Effector memory CD4-positive, alpha-beta T cell (primary cell): ENCODE data around the gene VAC14.

Source experiments
- DNase-seq, 3 donors: peaks; one replicate each; pipeline ENCODE4 v3.0.0-alpha.2; 2020
- H3K27ac ChIP-seq: 2 replicates; pipeline ENCODE4 v1.7.0; 2013; ENCODE audit warnings: mild to moderate bottlenecking, low read length, moderate library complexity; ENCODE audit not compliant: insufficient read depth, poor library complexity, severe bottlenecking
- H3K27me3 ChIP-seq: replicated peaks from 2 replicates; pipeline ENCODE4 v1.7.0; 2013; ENCODE audit warnings: mild to moderate bottlenecking, low read length; ENCODE audit not compliant: insufficient read depth, control insufficient read depth, poor library complexity, severe bottlenecking
- H3K36me3 ChIP-seq: 2 replicates; pipeline ENCODE4 v1.7.0; 2013; ENCODE audit warnings: mild to moderate bottlenecking, low read length, moderate library complexity; ENCODE audit not compliant: control insufficient read depth, insufficient read depth
- H3K4me1 ChIP-seq: 2 replicates; pipeline ENCODE4 v1.7.0; 2013; ENCODE audit warnings: low read length, mild to moderate bottlenecking; ENCODE audit not compliant: control insufficient read depth, insufficient read depth, poor library complexity, severe bottlenecking
- H3K4me3 ChIP-seq: 2 replicates; pipeline ENCODE4 v1.7.0; 2013; ENCODE audit warnings: low read length, low read depth, mild to moderate bottlenecking; ENCODE audit not compliant: insufficient read depth, poor library complexity, severe bottlenecking
- H3K9me3 ChIP-seq: 2 replicates; pipeline ENCODE4 v1.7.0; 2013; ENCODE audit warnings: mild to moderate bottlenecking, low read length, moderate library complexity; ENCODE audit not compliant: control insufficient read depth

The VAC14 gene

DNA sequence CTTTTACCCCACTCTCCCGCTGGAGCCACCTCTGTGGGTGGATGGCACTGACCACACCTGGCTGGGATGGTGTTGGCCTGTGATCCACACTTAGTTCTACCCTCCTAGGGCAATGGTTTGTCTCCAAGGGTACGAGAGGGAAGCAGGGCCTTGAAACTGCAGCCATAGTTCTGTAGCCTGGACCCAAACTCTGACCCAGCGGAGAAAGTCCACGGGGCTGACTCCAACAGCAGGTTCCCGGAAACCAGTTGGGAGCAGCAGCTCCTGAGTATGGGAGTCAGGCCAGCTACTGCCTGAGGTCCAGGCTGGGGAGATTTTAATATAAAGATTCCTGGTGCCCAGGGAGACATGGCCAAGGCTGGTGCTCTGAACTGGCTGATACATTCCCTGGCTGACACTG, 91.5 kb downstream of the VAC14 start:
- no peaks in the 10 kb centered on the region for H3K4me1 ChIP-seq
- H3K27ac ChIP-seq = no peak overlapping the region
- no peak for DNase-seq
- H3K27me3 ChIP-seq = no peaks in the 10 kb centered on the region
- no peak overlapping the region for H3K4me3 ChIP-seq
- no peaks in the 10 kb centered on the region for H3K9me3 ChIP-seq
- H3K36me3 ChIP-seq = peaks cover 7% of the 10 kb centered on the region

DNA sequence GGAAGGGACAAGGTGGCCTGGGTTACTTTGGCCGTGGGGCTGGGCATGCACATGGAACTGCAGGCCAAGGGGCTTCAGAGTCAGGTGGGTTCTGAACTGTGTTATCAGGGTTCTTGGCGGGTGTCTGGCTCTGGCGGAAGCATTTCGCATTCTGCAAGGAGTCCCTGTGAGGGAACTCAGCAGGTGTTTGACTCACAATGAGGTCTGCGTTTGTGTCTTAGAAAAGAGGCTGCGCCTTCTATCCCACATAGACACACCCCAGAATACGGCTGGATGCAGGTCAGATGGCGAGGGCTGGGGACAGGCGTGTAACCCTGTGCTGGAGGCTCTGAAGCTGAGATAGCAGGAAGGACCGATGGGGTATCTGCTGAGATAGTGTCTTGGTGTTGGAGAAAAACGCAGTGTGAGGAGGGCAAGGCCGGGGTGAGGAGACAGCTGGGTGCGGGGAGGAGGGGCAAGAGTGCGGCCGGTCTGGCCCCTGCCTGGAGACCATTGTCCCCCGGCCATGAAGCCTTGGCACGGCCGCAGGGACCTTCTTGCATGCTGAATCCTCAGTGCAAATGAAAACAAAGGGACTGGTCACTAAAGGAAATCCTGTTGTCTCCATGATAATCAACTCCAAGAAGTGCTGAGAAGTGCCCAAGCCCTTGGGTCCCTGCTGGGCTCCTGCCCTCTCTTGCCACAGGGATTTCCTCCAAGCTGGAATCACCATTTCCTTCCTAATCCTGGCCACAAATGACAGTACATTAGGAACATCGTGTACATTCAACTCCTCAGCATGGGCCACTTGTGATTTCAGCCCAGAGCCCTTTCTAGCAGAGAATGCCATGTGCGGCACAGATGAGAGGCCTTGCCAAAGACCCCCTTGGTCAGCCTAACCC, 92.4 kb downstream of the VAC14 start:
- Histone ChIP-seq H3K27ac (no peak overlapping the region), H3K36me3 (peaks cover 7% of the 10 kb centered on the region), H3K9me3 (no peaks in the 10 kb centered on the region), H3K27me3 (no peaks in the 10 kb centered on the region), H3K4me1 (no peaks in the 10 kb centered on the region), H3K4me3 (no peak overlapping the region)
- DNase-seq = no peak

DNA sequence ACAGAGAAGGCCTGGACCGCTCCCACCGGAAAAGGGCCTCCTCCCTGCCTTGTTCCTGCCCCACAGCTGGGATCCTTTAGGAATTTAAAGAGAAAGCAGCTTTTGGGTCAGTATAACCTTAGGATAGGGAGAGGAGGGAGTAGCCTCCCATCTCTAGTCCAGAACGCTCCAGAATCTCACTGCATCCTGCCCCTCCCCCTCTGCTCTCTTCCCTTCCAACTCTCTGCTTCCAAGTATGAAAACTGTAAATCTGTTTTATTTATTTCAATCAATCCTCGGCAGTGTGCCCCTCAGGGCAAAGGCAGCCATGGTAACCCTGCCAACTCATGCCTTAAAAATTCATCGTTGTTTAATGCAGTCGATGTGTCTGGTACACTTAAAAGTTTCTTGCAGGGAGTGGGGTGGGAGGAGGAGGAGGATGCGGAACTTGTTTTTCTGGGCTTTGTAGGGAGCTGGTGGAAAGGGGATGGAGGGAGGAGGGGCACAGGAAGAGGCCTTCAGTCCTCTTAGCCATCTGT, 94.0 kb downstream of the VAC14 start:
- H3K4me3 ChIP-seq = no peak overlapping the region
- H3K4me1 ChIP-seq = no peaks in the 10 kb centered on the region
- DNase-seq = no peak
- H3K9me3 ChIP-seq = no peaks in the 10 kb centered on the region
- peaks cover 7% of the 10 kb centered on the region for H3K36me3 ChIP-seq
- H3K27ac ChIP-seq = no peak overlapping the region
- no peaks in the 10 kb centered on the region for H3K27me3 ChIP-seq

DNA sequence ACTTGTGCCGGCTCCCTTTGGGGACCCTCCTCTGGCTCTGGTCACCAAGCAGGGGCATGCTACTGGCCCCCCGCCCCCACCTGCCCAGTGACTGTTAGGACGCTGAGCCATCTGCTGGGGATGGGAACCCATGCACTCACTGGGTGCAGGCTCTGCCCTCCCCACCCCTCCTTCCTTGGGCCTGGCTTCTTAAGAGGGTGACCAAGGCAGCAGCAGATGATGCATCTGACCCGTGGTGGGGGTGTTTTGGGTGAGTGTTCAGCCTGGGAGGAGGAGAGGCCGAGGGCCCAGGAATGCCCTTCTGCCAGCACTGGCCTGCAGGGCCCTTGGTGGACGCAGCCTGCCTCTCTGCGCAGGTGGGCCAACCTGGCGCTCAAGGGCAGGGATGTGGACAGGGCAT, 95.9 kb downstream of the VAC14 start:
- Histone ChIP-seq H3K36me3 (no peaks in the 10 kb centered on the region), H3K27me3 (no peaks in the 10 kb centered on the region), H3K27ac (no peak overlapping the region), H3K4me3 (no peak overlapping the region), H3K4me1 (no peaks in the 10 kb centered on the region), H3K9me3 (no peaks in the 10 kb centered on the region)
- no peak for DNase-seq

DNA sequence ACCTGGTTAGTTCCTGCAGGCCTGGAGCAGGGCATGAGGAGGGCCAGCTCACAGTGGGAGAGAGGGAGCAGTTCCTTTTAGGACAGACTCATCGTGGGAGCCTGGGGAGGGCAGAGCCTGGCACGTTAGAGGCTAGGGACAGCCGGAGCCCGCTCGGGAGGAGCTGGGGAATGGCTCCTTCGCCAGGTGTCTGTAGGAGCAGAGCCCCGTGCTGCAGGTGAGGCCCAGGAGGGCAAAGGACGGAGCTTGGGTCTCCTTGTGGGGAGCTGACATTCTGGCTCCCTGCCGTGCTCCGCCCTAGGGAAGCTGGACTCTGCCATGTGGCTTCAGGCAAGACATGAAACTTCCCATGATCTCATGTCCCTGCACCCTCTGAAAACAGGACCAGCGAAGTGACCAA, 96.4 kb downstream of the VAC14 start:
- Histone ChIP-seq H3K4me1 (no peaks in the 10 kb centered on the region), H3K4me3 (no peak overlapping the region), H3K27ac (no peak overlapping the region), H3K9me3 (no peaks in the 10 kb centered on the region), H3K36me3 (no peaks in the 10 kb centered on the region), H3K27me3 (no peaks in the 10 kb centered on the region)
- no peak for DNase-seq

DNA sequence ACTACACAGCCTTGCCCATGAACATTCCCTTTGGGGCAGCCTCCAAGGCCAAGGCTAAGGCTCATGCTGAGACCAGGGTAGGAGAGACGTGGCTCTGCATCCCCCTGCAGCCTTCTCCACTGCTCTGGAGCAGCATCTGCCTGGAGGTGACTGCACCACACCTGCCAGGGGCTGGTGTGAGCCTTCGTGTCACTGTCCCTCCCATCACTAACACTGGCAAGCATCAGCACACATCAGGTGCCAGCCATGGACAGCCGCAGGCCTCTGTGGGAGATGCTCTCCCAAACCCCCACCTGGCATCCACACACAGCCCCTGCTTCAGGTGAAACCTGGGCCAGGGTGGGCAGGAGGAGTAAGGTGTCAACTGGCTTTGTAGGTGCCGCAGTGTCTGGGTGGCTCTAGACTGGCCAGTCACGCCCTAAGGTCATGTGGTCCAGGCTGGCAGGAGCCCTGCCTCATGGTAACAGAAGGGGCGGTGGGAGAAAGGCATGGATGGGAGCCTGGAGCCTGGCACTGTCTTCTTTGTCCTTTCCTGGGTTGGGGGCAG, 97.0 kb downstream of the VAC14 start:
- Histone ChIP-seq H3K27me3 (no peaks in the 10 kb centered on the region), H3K27ac (no peak overlapping the region), H3K4me3 (no peak overlapping the region), H3K4me1 (no peaks in the 10 kb centered on the region), H3K9me3 (no peaks in the 10 kb centered on the region), H3K36me3 (peaks cover 3% of the 10 kb centered on the region)
- DNase-seq = no peak

DNA sequence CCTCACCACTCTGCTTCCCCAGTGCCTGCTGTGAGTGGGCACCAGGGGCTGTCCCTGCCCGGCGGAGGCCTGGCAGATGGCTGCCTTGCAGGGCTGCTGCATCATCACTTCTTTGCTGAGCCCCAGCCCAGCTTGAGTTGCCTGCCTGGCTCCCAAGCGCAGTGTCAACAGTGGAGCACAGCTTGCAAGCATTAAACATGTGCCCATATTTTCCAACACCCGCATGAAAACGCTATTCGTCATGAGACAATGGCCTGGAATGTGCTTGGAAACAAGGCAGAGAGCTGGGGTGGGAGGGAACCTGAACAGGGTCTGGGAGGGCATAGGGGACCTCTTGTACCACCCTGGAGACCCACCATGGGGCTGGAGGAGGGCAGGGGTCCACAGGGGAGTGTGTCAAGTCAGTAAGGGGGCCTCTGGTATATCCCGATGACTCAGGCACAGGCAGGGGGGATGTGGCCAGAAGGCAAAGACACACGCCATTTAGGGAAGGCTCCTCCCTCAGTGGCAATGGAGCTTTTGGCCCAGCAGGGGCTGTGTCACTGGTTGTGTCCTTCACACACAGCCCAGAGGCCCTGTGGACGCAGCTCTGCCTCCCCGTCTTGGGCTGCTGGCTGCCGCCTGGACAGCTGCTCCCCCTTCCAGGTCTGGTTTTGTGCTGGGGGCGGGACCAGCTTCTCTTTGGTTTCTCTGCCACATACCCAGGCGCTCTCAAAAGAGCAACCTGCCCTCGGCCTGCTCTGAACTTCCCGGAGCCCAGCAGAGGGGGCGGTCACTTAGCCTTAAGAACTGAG, 97.7 kb downstream of the VAC14 start:
- Histone ChIP-seq H3K9me3 (no peaks in the 10 kb centered on the region), H3K4me1 (no peaks in the 10 kb centered on the region), H3K36me3 (peaks cover 3% of the 10 kb centered on the region), H3K4me3 (no peak overlapping the region), H3K27ac (no peak overlapping the region), H3K27me3 (no peaks in the 10 kb centered on the region)
- DNase-seq = no peak

DNA sequence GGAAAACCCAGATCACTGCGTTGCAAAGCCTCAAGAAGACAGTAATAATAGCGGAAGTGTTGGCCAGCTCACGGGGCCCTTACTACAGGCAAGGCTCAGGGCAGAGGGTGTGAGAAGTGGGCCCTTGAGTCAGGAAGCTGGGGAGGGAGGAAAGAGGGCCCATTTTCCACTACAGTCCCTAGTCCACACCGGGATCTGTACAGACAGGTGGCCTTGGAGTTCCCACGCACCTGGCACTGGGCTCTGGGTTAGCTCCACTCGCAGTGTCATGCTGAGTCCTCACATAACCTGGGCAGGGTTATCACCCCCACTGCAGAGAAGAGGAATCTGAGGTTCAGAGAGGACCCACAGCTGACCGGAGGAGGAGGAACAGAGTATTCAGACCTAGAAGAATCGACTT, 98.3 kb downstream of the VAC14 start:
- no peak overlapping the region for H3K4me3 ChIP-seq
- no peaks in the 10 kb centered on the region for H3K9me3 ChIP-seq
- DNase-seq = no peak
- no peaks in the 10 kb centered on the region for H3K27me3 ChIP-seq
- peaks cover 3% of the 10 kb centered on the region for H3K36me3 ChIP-seq
- no peak overlapping the region for H3K27ac ChIP-seq
- H3K4me1 ChIP-seq = no peaks in the 10 kb centered on the region

DNA sequence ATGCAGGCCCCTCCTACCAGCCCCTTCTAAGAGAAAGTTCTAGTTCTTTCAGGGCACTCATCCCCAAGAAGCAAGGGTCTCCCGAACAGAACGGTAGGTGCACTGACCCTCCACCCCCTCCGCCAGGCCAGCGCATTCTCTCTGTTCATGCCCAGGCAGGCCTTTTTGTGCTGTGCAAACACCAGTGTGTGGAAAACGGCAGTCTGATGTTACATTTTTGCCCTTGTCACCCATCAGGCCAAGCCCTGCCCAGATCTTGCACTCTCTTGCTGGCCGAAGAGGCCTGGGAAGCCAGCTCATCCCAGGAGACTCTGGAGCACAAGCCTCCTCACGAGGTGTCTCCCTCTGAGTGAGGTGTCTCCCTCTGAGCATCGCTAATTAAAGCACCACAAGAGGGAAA, 99.0 kb downstream of the VAC14 start:
- H3K27ac ChIP-seq = no peak overlapping the region

DNA sequence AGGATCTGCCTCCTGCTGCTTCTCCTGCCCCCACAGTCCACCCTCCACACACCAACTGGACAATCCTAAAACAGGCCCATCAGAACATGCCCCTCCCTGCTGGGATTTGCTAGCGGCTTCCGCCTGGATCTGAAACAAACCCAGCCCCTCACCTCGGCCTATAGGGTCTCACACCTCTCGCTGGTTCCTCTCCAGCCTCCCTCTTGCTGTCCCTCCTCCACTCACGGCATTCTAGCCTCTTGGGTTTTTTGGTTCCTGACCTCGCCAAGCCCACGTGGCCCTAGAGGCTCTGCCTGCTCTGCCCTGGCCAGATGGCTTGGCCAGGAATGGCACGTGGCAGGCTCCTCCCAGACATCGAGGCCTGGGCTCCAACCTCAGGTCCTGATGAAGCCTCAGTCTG, 99.4 kb downstream of the VAC14 start:
- no peaks in the 10 kb centered on the region for H3K27me3 ChIP-seq
- H3K4me3 ChIP-seq = no peak overlapping the region
- H3K9me3 ChIP-seq = no peaks in the 10 kb centered on the region
- DNase-seq = no peak
- peaks cover 3% of the 10 kb centered on the region for H3K36me3 ChIP-seq
- no peaks in the 10 kb centered on the region for H3K4me1 ChIP-seq
- H3K27ac ChIP-seq = no peak overlapping the region

More for the DNA sequence above, 99.0 kb downstream of the VAC14 start:
- H3K27me3 ChIP-seq = no peaks in the 10 kb centered on the region
- no peaks in the 10 kb centered on the region for H3K4me1 ChIP-seq
- no peak for DNase-seq
- peaks cover 3% of the 10 kb centered on the region for H3K36me3 ChIP-seq
- no peaks in the 10 kb centered on the region for H3K9me3 ChIP-seq
- no peak overlapping the region for H3K4me3 ChIP-seq
